HG03066 (cell line): ENCODE results near the gene SCAI.
"Not testable (repeated sequence)": the region's sequence is repeated elsewhere in the genome, so short reads cannot be mapped to it uniquely, and the experiment has no call there.

Experiments
- ATAC-seq: cut with Tn5 transposase; IDR thresholded peaks from one replicate; pipeline ENCODE4 v1.9.1; 2021; ENCODE audit warnings: low read depth; ENCODE audit not compliant: unreplicated experiment

SCAI gene

DNA sequence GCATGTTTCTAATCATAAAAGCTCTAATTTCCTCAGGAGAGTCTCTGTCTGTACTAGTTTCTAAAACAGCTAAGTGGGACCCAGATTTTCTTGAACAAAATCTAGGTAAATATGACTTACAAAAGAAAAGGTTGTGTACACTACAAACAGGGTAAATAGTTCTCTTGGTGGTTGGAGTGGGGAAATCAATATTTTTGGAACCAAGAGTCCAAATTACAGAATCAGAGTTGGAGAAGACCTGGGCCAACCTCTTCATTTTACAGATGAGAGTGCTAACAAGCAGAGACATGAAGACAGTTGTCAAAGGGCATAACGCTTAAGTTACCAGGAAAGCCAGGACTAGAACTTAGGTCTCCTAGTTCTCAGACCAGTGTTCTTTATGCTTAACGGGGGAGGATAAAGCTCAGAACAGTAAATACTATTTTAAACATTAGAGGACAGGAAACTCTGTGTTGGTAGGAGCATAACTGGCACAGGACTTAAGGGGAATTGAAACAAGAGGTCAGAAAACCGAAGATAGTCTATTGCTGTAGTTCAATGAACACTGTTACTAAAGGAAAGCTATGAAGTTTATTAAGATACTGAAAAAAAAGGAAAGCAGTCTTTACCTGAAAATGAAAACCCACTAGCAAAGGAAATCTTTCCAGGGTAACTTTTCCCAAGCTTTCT is 193.1 kb downstream of the SCAI start:
- no peak for ATAC-seq

DNA sequence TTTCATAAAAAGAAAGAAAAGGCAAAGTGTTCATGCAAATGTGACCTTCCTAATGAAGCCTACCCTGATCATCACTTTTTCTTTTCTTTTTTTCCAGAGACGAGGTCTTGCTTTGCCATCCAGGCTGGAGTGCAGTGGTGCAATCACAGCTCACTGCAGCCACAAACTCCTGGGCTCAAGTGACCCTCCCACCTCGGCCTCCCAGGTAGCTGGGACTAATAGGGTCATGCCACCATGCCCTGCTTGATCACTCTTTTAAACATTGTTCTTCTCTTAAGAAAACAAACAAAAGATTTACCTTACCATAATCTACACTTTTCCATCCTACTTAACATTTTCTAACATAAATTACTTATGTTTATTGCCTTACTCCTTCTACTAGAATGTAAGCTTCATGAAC is 193.9 kb downstream of the SCAI start:
- no peak for ATAC-seq

DNA sequence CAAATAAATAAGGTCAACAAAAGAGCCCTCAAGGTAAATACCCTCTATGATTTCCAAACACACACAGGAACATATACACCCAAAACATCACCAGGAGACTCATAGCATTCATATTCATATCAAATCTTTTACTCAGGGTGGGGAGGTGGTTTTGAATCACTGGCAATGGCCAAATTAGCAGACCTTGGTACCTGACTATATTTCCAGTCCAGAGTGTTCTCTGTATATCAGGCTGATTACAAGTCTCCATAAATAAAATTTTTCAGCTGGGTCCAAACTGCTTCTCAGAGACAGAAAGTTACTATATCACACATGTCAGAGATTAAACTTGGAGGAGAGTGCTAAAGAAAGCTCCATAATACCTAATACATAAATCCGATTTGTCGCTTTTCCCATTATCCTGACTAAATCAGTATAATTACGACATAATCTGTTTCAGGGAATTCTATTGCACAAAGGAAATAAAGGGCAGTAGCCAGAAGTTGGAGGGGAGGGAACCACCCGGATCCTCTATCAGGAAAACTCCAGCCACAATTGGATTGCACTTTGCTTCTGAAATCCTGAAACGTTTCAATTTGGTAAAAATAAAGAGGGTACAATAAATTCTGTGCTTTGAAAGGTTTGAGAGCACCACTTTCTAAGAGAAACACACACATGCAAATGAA is 195.5 kb downstream of the SCAI start:
- no peak for ATAC-seq

DNA sequence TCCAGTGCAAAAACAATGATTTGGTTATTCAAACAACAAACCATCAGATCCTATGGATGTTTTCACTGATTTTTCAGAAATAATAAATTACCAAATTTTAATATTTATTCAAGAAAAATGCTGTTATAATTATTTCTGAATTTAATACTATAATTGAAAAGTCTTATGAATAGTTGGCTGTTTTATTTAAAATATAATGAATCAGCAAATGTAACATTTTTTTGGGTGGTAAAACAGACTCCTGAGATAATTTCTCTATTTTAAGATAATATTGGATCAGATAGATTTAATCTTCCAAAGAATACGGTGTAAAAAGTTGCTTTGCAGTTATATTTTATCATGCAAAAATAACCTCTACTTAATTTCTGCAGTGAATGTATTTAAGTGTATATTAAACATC is 197.2 kb downstream of the SCAI start:
- no peak for ATAC-seq

DNA sequence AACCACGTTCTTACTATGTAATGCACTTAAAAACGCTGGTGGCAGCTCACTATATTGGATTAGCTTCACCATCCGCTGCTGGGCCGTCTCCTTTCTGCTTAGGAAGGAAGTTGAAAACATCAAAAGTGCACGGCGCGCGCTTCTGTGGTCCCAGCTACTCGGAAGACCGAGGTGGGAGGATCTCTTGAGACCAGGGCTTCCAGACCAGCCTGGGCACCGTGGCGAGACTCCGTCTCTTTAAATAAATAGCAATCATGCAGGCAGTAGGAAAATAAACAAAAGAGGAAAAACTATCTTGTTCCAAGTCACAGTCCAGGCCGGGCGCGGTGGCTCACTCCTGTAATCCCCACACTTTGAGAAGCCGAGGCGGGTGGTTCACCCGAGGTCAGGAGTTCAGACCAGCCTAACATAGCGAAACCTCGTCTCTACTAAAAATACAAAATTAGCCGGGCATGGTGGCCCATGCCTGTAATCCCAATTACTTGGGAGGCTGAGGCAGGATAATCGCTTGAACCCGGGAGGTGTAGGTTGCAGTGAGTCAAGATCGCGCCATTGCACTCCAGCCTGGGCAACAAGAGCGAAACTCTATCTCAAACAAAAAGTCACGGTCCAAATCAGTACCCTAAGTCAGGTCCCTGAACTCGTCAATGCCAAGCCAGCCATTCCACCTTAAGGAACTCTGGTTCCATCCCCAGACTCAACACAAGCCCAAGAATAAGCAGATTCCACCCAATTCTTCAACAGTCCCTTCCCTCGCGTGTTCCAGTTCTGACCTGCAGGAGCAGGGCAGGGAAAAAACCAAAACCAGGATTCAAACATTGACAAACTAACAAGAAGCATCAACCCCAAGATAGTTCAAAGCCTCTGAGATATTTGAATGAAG is 201.4 kb downstream of the SCAI start:
- peak; percentile 22 for ATAC-seq

DNA sequence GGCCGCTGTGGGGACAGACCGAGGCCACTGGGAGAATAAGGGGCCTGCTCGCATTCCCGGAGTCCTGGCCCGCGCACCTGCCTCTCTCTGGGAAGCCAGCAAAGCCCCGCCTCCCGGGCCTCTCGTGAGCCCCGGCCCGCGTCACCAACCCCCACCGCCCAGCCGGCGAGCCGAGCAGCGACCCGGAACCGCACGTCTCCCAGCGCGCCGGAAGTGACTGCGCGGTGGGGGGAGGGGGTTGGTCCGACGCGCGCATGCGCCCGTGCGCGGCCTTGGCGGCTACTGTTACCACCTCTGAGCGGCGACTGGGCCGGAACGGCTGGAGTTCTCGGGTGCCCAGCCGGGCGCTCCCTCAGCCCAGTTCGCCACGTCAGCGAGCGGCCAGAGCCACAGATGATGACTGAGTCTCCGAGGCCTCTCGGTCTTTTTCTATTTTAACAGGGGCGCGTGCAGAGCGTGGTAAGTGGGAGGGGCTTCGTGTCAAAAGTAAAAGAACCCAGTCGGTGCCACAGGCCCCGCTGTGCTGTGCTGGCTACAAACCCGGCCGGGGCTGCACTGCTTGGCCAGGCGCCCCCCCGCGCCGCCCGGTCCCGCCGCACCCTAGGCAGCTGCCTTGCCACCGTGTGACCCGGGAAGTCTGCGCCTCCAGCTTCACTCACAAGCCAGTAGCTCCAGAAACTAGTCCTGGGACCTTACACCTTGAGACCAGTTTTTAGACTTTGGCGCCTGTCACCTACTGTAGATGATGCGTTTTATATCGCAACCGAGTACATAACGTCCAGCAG is 202.2 kb downstream of the SCAI start, which contains the start of gene GOLGA1:
TSS of gene GOLGA1 (minus strand) at position 190 of the 785 bp plus-strand sequence. CDS start 2,372 bp downstream, outside the sequence.
- ATAC-seq, result peak; percentile 73

DNA sequence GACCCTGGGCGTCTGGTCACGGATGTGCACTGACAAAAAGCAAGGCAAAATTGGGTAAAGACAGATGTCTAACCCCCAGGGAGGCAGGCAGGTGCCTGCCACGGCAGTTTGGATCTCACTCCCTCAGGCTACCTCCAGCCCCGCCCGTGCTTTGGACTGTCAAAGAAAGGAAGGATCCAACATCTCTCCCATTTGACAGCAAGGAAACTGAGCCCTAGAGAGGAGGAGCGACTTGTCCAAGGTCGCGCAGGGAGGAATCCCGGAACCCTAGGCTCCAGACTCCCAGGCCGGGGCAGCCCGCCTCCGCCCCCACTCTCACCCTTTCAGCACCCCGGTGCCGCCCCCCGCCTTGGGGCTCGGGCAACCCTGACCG is 202.8 kb downstream of the SCAI start:
- peak; percentile 31 for ATAC-seq

DNA sequence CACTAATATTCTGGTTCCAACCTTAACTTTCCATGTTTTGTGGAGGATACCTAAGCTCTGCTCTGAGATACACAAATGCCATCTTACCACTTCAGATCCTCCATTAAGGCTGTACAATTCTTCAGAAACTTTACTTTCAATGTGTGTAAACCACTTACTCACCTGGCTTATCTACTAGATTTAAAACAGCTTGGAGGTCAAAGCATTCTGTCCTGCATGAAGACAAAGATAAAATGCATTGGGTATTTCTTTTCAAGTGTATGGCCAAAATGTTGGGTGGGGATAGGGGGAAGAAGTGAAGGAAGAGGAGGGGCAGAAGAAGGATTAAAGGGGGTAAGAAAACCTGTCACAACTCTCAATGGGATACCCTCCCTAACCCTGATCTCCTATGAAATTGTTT is 203.4 kb downstream of the SCAI start:
- ATAC-seq, result no peak

DNA sequence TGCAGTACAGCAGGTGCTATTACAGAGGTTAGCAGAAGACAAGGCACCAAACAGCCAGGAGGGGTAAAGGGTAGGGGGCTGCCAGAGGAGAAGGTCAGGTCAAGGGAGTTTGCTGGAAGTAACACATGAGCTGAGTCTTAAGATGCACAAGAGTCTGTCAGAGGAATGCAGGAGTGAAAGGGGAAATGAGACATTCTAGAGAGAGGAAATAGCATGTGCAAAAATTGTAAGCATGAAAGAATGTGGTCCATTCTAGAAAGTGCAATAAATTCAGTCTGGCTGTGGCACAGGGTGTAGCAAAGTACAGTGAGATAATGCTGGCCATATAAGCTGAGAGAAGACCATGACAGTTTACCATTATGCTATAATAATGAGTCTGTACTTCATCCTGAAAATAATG is 209.0 kb downstream of the SCAI start:
- peak; percentile 65 for ATAC-seq

DNA sequence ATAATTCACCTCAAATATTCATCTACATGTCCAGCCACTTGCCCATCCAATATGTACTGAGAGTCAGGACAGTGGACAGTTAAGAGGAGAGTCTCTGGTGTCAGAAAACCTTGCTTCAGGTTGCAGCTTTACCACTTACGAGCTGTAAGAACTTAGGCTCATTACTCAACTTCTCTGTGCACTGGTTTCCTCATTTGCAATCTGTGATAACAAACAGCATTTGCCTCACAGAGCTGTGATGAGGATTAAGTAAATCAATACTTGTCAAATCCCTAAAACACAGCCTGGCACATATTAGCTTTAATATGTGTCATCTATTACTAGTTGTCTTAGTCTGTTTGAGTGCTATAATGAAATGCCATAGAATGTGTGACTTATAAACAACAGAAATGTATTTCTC is 211.0 kb downstream of the SCAI start:
- ATAC-seq, result no peak

DNA sequence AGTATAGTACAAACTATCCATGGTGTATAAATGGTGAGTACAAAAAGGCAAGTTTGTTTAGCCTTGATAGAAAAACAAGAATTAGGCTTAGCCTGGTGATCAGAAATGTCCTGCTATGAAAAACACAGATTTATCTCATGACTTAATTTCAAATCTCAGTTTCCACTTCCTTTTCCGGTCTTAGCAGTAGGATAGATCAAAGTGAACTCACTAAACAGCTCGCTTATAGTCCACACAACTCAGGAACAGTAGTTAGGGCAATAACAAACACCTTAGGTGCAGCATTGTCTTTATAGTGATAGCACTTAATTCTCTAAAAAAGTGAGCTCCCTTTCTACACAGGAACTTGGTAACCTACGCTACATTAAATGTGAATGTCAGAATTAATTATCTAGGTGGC is 213.9 kb downstream of the SCAI start:
- ATAC-seq, result no peak

DNA sequence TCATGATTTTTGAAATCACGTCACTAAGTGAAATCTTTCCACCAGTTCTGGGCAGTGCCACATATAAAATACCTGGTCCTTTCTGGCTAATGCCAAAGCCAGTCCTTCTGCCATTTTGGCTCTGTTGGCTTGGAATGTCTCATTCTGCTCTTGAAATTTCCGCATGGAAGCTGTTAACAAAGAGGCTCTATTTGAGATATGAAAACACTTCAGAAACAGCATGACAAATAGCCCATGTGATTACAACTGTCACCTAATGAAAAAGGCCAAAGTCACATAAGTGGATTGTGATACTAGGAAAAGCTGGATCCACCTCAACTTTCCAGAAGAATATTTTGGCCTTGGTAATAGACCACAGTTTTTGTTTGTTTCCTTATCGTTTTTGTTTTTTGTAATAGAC is 215.2 kb downstream of the SCAI start:
- ATAC-seq, result no peak

DNA sequence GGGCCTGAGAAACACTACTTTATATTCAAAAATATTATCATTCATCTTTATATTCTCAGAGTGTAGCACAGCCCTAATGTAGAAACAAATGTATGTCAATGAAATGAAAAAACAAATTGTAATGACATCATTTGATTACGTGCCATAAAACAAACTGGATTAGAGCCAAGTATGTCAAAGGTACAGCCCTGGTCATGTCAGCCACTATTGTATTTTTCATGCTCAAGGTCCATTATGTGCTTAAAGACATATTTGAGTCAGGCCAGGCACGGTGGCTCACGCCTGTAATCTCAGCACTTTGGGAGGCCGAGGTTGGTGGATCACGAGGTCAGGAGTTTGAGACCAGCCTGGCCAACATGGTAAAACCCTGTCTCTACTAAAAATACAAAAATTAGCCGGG is 222.9 kb downstream of the SCAI start:
- ATAC-seq, result not testable (repeated sequence)

DNA sequence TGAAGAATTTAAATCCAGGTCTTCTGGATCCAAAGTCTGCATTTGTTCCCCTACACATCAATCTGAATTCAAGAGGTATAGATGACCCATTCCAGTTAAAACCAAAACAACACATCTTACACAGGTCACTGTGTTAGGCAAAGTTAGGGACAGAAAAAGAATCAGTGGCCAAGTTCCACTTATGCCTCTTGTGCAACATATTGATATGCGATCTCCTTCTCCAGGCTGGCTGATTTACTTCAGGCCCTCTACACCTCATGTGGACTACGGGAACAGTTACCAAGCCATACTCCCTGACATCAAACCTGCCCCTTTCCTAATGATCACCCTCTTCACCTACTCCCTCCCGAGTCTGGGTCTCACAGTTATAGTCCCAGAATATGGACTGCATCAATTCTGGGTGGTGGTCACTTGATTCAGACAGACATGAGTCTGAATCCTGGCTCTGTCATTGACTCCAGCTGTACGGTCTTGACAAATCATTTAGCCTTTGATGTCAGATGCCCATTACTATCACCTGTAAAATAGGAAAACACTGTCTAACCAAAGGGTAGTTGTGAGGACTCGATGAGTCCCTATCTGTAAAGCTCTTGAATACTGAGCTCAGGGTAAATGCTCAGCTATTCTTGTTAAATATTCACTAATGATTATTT is 228.4 kb downstream of the SCAI start:
- no peak for ATAC-seq

DNA sequence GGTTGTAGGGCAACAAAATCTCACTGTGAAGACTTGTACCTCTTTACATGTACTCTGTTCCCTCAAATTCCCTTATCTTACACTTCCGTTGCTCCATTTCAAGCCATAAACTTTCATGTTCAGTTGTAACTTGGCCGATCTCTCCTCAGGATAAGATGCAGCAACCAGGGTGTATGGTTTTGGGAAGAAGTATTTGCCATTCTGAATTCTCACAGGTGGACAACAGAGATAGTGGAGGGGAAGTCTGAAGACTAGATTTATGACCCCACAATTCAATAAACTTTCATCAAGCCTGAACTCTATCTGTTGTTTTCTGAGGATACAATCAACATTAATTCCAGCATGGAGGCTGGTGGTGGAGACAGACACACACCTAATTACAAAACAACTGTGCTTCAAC is 229.9 kb downstream of the SCAI start:
- no peak for ATAC-seq

DNA sequence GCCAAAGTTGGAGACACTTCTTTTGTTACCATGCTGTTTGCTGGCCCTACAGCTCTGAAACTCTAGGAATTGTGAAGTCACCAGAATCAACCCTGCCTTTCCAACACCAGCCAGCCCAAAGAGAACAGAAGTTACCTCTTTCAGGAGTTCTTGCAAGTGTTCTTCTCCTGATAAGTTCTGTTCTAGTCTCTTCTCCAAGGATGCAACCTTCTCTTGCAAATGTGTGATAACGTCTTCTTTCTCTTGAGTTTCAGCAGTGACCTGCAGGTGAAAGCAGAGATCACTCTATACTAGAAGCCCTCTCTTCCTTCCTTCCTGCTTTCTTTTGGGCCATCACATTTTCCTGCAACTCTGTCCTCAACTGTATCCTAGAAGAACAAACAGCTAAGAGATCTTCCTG is 231.6 kb downstream of the SCAI start:
- no peak for ATAC-seq

DNA sequence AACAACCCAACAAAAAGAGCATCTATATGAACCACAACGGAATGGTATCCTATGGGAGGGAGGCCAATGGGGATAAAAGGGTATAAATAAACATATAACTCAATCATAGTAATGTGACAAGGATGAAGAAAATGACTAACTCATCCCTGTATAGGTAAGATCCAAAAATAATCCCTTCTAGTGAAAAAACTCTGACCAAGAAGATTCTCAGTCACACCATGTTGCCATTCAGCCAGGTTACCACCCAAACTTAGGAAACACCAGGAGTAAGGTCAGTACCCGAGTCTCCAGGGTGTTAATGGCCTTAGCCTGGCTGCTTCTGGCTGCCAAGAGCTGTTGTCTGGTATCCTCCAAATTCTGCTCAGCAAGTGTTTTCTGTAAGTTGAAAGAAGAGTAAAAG is 235.2 kb downstream of the SCAI start:
- no peak for ATAC-seq

DNA sequence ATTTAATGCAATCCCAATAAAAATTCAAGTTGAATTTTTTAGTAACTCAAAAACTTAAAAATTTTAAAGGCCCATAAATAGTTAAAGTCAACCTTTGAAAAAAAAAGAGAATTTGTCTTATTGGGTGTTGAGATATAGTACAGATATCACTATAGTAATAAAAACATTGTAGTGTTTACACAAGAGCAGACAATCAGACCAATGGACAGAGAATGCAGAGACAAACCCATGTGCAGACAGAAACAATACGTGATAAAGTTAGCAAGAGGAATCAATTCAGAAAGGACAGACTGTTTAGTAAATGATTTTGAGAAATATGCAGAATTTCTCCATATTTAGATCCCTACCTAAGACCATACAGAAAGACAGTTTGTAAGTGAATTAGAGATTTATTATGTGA is 236.4 kb downstream of the SCAI start:
- ATAC-seq, result no peak

DNA sequence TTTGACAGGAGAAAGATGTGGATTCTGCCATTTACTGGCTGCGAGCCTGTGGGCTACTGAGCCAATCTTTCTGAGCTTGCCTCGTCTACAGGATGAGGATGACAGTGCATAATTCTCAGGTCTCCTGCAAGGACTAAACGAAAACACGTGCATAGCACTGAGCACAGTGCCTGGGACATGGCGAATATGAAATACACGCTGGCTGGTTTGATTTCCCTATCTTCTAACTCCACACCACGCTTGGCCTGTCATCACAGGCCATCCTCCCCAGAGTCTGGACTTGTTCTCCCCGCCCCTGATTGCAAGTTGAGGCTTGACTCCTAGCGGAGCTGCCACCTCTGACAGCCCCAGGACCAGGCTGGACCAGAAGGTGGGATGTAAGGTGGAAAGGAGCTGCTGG is 243.5 kb downstream of the SCAI start:
- no peak for ATAC-seq
